ENCODE measurements around the gene UNK. TPM values are rescaled to one million over a fixed set of nuclear protein-coding genes. Genes with fewer than 3 reads are reported as not detected.

Gene UNK
- total and polyA plus RNA-seq, 4 donors: 4.0 to 16.4 (median 8.9) TPM

DNA sequence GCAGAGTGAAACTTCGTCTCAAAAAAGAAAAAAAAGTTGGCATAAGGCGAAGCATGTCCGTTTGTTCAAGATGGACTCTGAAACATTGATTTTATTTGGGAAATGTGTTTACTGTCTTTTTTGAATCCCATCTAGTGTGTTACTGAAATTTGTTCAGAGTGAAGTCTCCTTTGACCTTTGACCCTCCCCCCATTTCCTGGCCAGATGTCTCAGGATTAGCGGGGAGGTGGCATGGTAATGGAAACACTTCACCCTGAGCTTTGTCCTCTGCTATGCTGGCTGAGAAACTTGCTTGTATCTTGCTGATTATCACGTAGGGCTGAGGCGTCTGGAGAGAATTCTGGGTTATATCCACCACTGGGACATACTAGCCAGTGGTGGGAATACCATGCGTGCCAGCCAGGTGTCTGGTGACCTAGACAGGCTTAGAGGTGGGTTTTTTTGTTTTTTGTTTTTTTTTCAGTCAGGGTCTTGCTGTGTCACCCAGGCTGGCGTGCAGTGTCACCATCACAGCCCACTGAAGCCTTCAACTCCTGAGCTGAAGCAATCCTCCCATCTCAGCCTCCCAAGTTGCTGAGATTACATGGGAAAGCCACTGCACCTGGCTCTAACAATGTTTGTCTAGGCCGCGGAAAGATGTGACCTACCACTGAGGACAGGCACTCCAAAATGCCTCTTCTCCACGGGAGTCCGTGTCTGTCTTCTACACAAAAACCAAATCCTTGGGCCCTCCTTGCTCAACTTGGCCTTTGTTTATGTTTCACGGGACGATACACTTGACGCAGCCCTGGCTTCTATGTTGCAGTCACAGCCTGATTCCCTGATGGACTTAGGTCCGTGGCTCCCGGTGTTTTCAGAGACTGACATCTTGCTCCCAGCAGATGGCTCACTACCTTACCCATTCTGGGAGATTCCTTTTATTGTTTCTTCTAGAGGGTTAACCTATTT, 13.0 kb upstream of the UNK start:
- TF ChIP-seq JUND (IDR thresholded peaks at IDR 0.05) (peak; percentile 82), HNF4A (conservative IDR thresholded peaks at IDR 0.05) (peak; percentile 88 to 90), TAF1 (conservative IDR thresholded peaks at IDR 0.05) (no peak), REST (IDR thresholded peaks at IDR 0.05) (peak; percentile 29), YY1 (IDR thresholded peaks at IDR 0.05) (peak; percentile 80), ZBTB33 (IDR thresholded peaks at IDR 0.05) (peak; percentile 13), RAD21 (IDR thresholded peaks at IDR 0.05) (peak; percentile 12 to 16), FOXA2 (IDR thresholded peaks at IDR 0.05) (no peak), NR2F2 (IDR thresholded peaks at IDR 0.05) (peak; percentile 92), RXRA (IDR thresholded peaks at IDR 0.05) (peak; percentile 77 to 81), FOXA1 (IDR thresholded peaks at IDR 0.05) (peak; percentile 37), SP1 (IDR thresholded peaks at IDR 0.05) (peak; percentile 75), EGR1 (IDR thresholded peaks at IDR 0.05; ENCODE audit: low read depth in 2 of 2) (peak; percentile 19 to 76), GABPA (IDR thresholded peaks at IDR 0.05 in 1 of 2, conservative IDR thresholded peaks at IDR 0.05 in 1 of 2) (peak in 1 of 2 donors; percentile 44), HNF4G (IDR thresholded peaks at IDR 0.05) (peak; percentile 81)
- TF ChIP-seq, protein P1, sequence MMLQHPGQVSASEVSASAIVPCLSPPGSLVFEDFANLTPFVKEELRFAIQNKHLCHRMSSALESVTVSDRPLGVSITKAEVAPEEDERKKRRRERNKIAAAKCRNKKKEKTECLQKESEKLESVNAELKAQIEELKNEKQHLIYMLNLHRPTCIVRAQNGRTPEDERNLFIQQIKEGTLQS (IDR thresholded peaks at IDR 0.05): peak; percentile 24
- TF ChIP-seq, protein P2, sequence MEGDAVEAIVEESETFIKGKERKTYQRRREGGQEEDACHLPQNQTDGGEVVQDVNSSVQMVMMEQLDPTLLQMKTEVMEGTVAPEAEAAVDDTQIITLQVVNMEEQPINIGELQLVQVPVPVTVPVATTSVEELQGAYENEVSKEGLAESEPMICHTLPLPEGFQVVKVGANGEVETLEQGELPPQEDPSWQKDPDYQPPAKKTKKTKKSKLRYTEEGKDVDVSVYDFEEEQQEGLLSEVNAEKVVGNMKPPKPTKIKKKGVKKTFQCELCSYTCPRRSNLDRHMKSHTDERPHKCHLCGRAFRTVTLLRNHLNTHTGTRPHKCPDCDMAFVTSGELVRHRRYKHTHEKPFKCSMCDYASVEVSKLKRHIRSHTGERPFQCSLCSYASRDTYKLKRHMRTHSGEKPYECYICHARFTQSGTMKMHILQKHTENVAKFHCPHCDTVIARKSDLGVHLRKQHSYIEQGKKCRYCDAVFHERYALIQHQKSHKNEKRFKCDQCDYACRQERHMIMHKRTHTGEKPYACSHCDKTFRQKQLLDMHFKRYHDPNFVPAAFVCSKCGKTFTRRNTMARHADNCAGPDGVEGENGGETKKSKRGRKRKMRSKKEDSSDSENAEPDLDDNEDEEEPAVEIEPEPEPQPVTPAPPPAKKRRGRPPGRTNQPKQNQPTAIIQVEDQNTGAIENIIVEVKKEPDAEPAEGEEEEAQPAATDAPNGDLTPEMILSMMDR (IDR thresholded peaks at IDR 0.05; ENCODE audit: low read depth, low read length, missing input control): no peak
- TF ChIP-seq, protein P3, sequence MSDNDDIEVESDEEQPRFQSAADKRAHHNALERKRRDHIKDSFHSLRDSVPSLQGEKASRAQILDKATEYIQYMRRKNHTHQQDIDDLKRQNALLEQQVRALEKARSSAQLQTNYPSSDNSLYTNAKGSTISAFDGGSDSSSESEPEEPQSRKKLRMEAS (IDR thresholded peaks at IDR 0.05): no peak
- no peak overlapping the region for H3K9ac ChIP-seq (ENCODE audit: low read depth in 1 of 2, low read length in 2 of 2)
- H3K27ac ChIP-seq (ENCODE audit: low read depth in 1 of 2, low read length in 2 of 2): peak overlapping the region; percentile 72 to 90
- H3K4me3 ChIP-seq (ENCODE audit: low read depth in 1 of 3, low read length in 3 of 3): no peak overlapping the region
- no peaks in the 10 kb centered on the region for H3K36me3 ChIP-seq (ENCODE audit: control insufficient read depth in 4 of 4, insufficient read depth in 3 of 4, low read depth in 1 of 4, low read length in 3 of 4)
- H3K9me3 ChIP-seq (ENCODE audit: control insufficient read depth in 4 of 4, low read length in 3 of 4): no peaks in the 10 kb centered on the region
- WGBS: 34% methylated on average over 17 of the region's 17 CpGs
- H3K4me1 ChIP-seq (ENCODE audit: control insufficient read depth in 4 of 4, insufficient read depth in 4 of 4, low read length in 3 of 4): peaks cover 3 to 43% (median 32%) of the 10 kb centered on the region in 4 donors
- no peaks in the 10 kb centered on the region for H3K27me3 ChIP-seq (ENCODE audit: control insufficient read depth in 4 of 4, insufficient read depth in 4 of 4, low read length in 3 of 4)
- DNase-seq (ENCODE audit: low spot score): peak; percentile 32
